ENCODE measurements around the gene DLGAP4.

GRCh38 chr20:36335206-36335870 lies 29.2 kb downstream of the DLGAP4 start:
- TF ChIP-seq CTCF (conservative IDR thresholded peaks at IDR 0.05 in 1 of 2, IDR thresholded peaks at IDR 0.05 in 1 of 2; ENCODE audit: extremely low read depth in 1 of 2, insufficient read depth in 1 of 2, low read depth in 1 of 2, low read length in 2 of 2) (no peak), EZH2 (IDR thresholded peaks at IDR 0.05; ENCODE audit: borderline replicate concordance, low read length) (no peak)
